HCT116 (cell line): Measurements from ENCODE around the gene ATG10. TPM values are rescaled to one million over a fixed set of nuclear protein-coding genes. Genes with fewer than 3 reads are reported as not detected.

ENCODE experiments used
- ATAC-seq: fragments of 200-7000 bp; cut with Tn5 transposase; 2 replicates; pipeline ENCODE4 v1.9.1; 2020; ENCODE audit warnings: mild to moderate bottlenecking, moderate library complexity
- BruUV-seq: library from RNA; stranded (reverse); fragments of 400-500 nt; replicated peaks from 2 replicates; lab custom pipeline; 2021; lab: Mats Ljungman, UMichigan
- CTCF ChIA-PET: fragments of 300-600 bp; sonication (Branson Sonifier 250); formaldehyde crosslinking; loops from one replicate; lab custom pipeline; 2021; ENCODE audit warnings: antibody characterized with exemption; lab: Charles Lee
- POLR2A ChIA-PET: fragments of 300-600, 350-600 bp; sonication (Branson Sonifier 250); formaldehyde crosslinking; loops from one replicate; lab custom pipeline; 2021; ENCODE audit warnings: antibody characterized with exemption; lab: Charles Lee
- RAD21 ChIA-PET, 2 experiments: fragments of 300-600 bp; sonication (Branson Sonifier 250); formaldehyde crosslinking; loops; one replicate each; lab custom pipeline; 2023; ENCODE audit warnings: low total read pairs in 2 of 2; ENCODE audit not compliant: uncharacterized antibody in 2 of 2, unreplicated experiment in 2 of 2, low non-redundant PET in 1 of 2; lab: Charles Lee
- DNase-seq: peaks from one replicate; pipeline ENCODE4 v3.0.0-alpha.2; 2010; ENCODE audit warnings: low read depth, low spot score
- H2AFZ ChIP-seq: fragments of 200-600 bp; shearing (Covaris generic), sonication (generic); 2 replicates; pipeline ENCODE4 v1.6.1; 2017; ENCODE audit warnings: low read depth, mixed run types, mixed read lengths, antibody characterized with exemption, low read length; ENCODE audit not compliant: poor library complexity, severe bottlenecking
- H3K27ac ChIP-seq: 2 replicates; pipeline ENCODE4 v1.5.1; 2012; ENCODE audit warnings: low read depth, low read length
- H3K27me3 ChIP-seq: fragments of 200-600 bp; sonication (generic); 2 replicates; pipeline ENCODE4 v1.6.1; 2016; ENCODE audit warnings: mixed run types, low read length, mixed read lengths; ENCODE audit not compliant: insufficient read depth
- H3K36me3 ChIP-seq, 2 experiments: fragments of 200-500 bp in 1 of 2; fragments of 200-600 bp in 1 of 2; sonication (Bioruptor generic) in 1 of 2; sonication (generic) in 1 of 2; 2 replicates each; pipeline versions ENCODE4 v1.5.1 to v1.6.1; 2014 to 2016; ENCODE audit warnings: low read length in 2 of 2, inconsistent platforms in 1 of 2, mixed read lengths in 1 of 2, mixed run types in 1 of 2; ENCODE audit not compliant: insufficient read depth in 2 of 2, control insufficient read depth in 1 of 2
- H3K4me1 ChIP-seq, 2 experiments: fragments of 200-600 bp in 1 of 2; sonication (generic) in 1 of 2; 2 replicates each; pipeline versions ENCODE4 v1.5.1 to v1.6.1; 2012 to 2017; ENCODE audit warnings: low read length in 2 of 2, inconsistent platforms in 1 of 2, mild to moderate bottlenecking in 1 of 2, mixed read lengths in 1 of 2, mixed run types in 1 of 2, moderate library complexity in 1 of 2; ENCODE audit not compliant: insufficient read depth in 2 of 2, control insufficient read depth in 1 of 2
- H3K4me2 ChIP-seq: fragments of 200-600 bp; sonication (generic); 2 replicates; pipeline ENCODE4 v1.6.1; 2017; ENCODE audit warnings: mixed run types, low read length, mixed read lengths
- H3K4me3 ChIP-seq, 2 experiments: fragments of 200-600 bp in 1 of 2; sonication (generic) in 1 of 2; replicated peaks in 1 of 2; 2 replicates each; pipeline ENCODE4 v1.5.1; 2011 to 2016; ENCODE audit warnings: low read length in 2 of 2, control low read depth in 1 of 2, low read depth in 1 of 2, mild to moderate bottlenecking in 1 of 2, mixed read lengths in 1 of 2, mixed run types in 1 of 2
- H3K79me2 ChIP-seq: fragments of 200-600 bp; sonication (generic); 2 replicates; pipeline ENCODE4 v1.6.1; 2017; ENCODE audit warnings: mild to moderate bottlenecking, mixed run types, low read length, moderate library complexity, mixed read lengths; ENCODE audit not compliant: insufficient read depth
- H3K9ac ChIP-seq: fragments of 200-600 bp; sonication (generic); 2 replicates; pipeline ENCODE4 v1.6.1; 2016; ENCODE audit warnings: low read length, mixed read lengths
- H3K9me2 ChIP-seq: fragments of 200-600 bp; sonication (generic), shearing (Covaris generic); 2 replicates; pipeline ENCODE4 v1.6.1; 2017; ENCODE audit warnings: mixed run types, mild to moderate bottlenecking, moderate library complexity; ENCODE audit not compliant: insufficient read depth
- H3K9me3 ChIP-seq, 2 experiments: fragments of 200-500 bp in 1 of 2; fragments of 200-600 bp in 1 of 2; sonication (Bioruptor generic) in 1 of 2; sonication (generic) in 1 of 2; 2 replicates each; pipeline ENCODE4 v1.6.1; 2014 to 2017; ENCODE audit warnings: low read length in 2 of 2, mixed read lengths in 2 of 2, inconsistent platforms in 1 of 2, low read depth in 1 of 2, mild to moderate bottlenecking in 1 of 2, mixed run types in 1 of 2, moderate library complexity in 1 of 2; ENCODE audit not compliant: control insufficient read depth in 1 of 2, insufficient read depth in 1 of 2
- H4K20me1 ChIP-seq: fragments of 200-600 bp; sonication (generic), shearing (Covaris generic); 2 replicates; pipeline ENCODE4 v1.6.1; 2017; ENCODE audit warnings: mixed run types, mild to moderate bottlenecking, moderate library complexity; ENCODE audit not compliant: insufficient read depth
- CBX3 ChIP-seq: IDR thresholded peaks from 2 replicates; pipeline ENCODE4 v1.6.1; 2012; ENCODE audit warnings: low read depth
- CTCF ChIP-seq, 3 experiments: fragments of 200-600 bp in 1 of 3; sonication (generic) in 1 of 3; IDR thresholded peaks in 2 of 3; conservative IDR thresholded peaks in 1 of 3; 2 replicates each; pipeline ENCODE4 v1.5.1; 2012 to 2017; ENCODE audit warnings: low read depth in 2 of 3, low read length in 2 of 3, antibody characterized with exemption in 1 of 3, borderline replicate concordance in 1 of 3, control low read depth in 1 of 3, mild to moderate bottlenecking in 1 of 3, mixed read lengths in 1 of 3, mixed run types in 1 of 3, moderate library complexity in 1 of 3; ENCODE audit not compliant: insufficient read depth in 1 of 3
- ELF1 ChIP-seq: IDR thresholded peaks from 2 replicates; pipeline ENCODE4 v1.6.1; 2012; ENCODE audit warnings: low read depth, borderline replicate concordance
- EZH2phosphoT487 ChIP-seq: fragments of 200-600 bp; IDR thresholded peaks from 2 replicates; pipeline ENCODE4 v1.6.1; 2018; ENCODE audit warnings: antibody characterized with exemption, borderline replicate concordance
- JUND ChIP-seq: IDR thresholded peaks from 2 replicates; pipeline ENCODE4 v1.6.1; 2012
- POLR2A ChIP-seq: IDR thresholded peaks from 2 replicates; pipeline ENCODE4 v1.7.0; 2011; ENCODE audit warnings: borderline replicate concordance; ENCODE audit not compliant: insufficient read depth, insufficient read length; ENCODE audit errors: extremely low read depth
- POLR2AphosphoS5 ChIP-seq: IDR thresholded peaks from 2 replicates; pipeline ENCODE4 v1.6.1; 2011; ENCODE audit warnings: mild to moderate bottlenecking, low read depth, low read length, moderate library complexity
- RAD21 ChIP-seq: IDR thresholded peaks from 2 replicates; pipeline ENCODE4 v1.6.1; 2012; ENCODE audit warnings: low read depth, mild to moderate bottlenecking
- SP1 ChIP-seq: IDR thresholded peaks from 2 replicates; pipeline ENCODE4 v1.6.1; 2012; ENCODE audit warnings: low read depth
- SRF ChIP-seq: IDR thresholded peaks from 2 replicates; pipeline ENCODE4 v1.6.1; 2012; ENCODE audit warnings: low read depth
- ZFX ChIP-seq: fragments of 450-650 bp; IDR thresholded peaks from 2 replicates; pipeline ENCODE4 v1.6.1; 2017
- intact Hi-C: fragments of 100-400 bp; cut with micrococcal nuclease; formaldehyde crosslinking; loops from 2 replicates; pipeline ENCODE4 v1.10.0; 2022
- total RNA-seq: library from RNA; stranded (reverse); gene quantifications from one replicate; pipeline ENCODE4 v1.2.1, GENCODE V29; 2021; ENCODE audit not compliant: unreplicated experiment
- TF ChIP-seq, protein P1 (sequence below): IDR thresholded peaks from 2 replicates; pipeline ENCODE4 v1.6.1; 2012
- TF ChIP-seq, protein P2 (sequence below): IDR thresholded peaks from 2 replicates; pipeline ENCODE4 v1.6.1; 2011; ENCODE audit warnings: mild to moderate bottlenecking, low read length, moderate library complexity; ENCODE audit not compliant: insufficient replicate concordance; ENCODE audit errors: extremely low read depth
- TF ChIP-seq, protein P3 (sequence below): IDR thresholded peaks from 2 replicates; pipeline ENCODE4 v1.6.1; 2012

Gene ATG10
- total RNA-seq, 1 experiment from 2014 or later, result 9.4 TPM

DNA sequence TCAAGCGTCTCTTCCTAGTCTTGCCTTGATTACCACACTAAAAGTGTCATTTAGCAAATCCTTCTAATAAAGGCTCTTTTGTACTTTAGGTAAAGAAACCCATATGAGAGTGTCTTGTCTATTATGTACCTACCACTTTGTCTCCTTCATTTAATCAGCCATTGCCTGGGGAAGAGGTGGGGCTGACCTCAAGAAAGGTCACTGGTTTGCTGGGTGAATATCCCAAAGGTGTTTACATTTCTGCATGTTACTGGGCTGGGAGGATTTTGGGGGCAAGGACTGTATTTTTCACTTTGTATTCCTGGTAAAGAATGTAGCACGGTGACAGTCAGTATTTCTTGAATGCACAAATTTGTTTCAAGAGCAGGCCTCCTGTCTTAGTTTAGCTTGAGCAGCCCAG, 318.2 kb downstream of the ATG10 start:
- POLR2A ChIA-PET, result no interaction called here
- DNase-seq (no peak), ATAC-seq (no peak)
- no peak overlapping the region for H3K4me3 ChIP-seq
- peaks cover 11% of the 10 kb centered on the region for H3K79me2 ChIP-seq
- intact Hi-C loops, result no loop called here
- H3K9me2 ChIP-seq, result no peaks in the 10 kb centered on the region
- CTCF ChIA-PET, result no interaction called here
- no peak overlapping the region for H3K27ac ChIP-seq
- BruUV-seq, result no TSS peak
- no peak overlapping the region for H3K4me2 ChIP-seq
- no peaks in the 10 kb centered on the region for H3K27me3 ChIP-seq
- H2AFZ ChIP-seq, result no peak overlapping the region
- H3K9ac ChIP-seq, result no peak overlapping the region
- RAD21 ChIA-PET, result no interaction called here
- no peaks in the 10 kb centered on the region for H3K36me3 ChIP-seq
- no peaks in the 10 kb centered on the region for H3K4me1 ChIP-seq
- H4K20me1 ChIP-seq, result no peaks in the 10 kb centered on the region
- no peaks in the 10 kb centered on the region for H3K9me3 ChIP-seq
- TF ChIP-seq, protein P1, sequence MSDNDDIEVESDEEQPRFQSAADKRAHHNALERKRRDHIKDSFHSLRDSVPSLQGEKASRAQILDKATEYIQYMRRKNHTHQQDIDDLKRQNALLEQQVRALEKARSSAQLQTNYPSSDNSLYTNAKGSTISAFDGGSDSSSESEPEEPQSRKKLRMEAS, result no peak
- TF ChIP-seq POLR2AphosphoS5 (no peak), SP1 (no peak), ELF1 (no peak)
- TF ChIP-seq, all 23 proteins: peak for 0

- TF ChIP-seq SRF (no peak), CTCF (IDR thresholded peaks at IDR 0.05 in 2 of 3, conservative IDR thresholded peaks at IDR 0.05 in 1 of 3; ENCODE audit: borderline replicate concordance in 1 of 3, insufficient read depth in 1 of 3, low read depth in 2 of 3, low read length in 2 of 3) (no peak), POLR2A (no peak), ELF1 (no peak), ZFX (no peak), POLR2AphosphoS5 (no peak), RAD21 (no peak), CBX3 (no peak), JUND (no peak), SP1 (no peak), EZH2phosphoT487 (no peak)
- TF ChIP-seq, protein P1, result no peak
- TF ChIP-seq, protein P2, sequence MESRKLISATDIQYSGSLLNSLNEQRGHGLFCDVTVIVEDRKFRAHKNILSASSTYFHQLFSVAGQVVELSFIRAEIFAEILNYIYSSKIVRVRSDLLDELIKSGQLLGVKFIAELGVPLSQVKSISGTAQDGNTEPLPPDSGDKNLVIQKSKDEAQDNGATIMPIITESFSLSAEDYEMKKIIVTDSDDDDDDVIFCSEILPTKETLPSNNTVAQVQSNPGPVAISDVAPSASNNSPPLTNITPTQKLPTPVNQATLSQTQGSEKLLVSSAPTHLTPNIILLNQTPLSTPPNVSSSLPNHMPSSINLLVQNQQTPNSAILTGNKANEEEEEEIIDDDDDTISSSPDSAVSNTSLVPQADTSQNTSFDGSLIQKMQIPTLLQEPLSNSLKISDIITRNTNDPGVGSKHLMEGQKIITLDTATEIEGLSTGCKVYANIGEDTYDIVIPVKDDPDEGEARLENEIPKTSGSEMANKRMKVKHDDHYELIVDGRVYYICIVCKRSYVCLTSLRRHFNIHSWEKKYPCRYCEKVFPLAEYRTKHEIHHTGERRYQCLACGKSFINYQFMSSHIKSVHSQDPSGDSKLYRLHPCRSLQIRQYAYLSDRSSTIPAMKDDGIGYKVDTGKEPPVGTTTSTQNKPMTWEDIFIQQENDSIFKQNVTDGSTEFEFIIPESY, result no peak
- TF ChIP-seq, protein P3, sequence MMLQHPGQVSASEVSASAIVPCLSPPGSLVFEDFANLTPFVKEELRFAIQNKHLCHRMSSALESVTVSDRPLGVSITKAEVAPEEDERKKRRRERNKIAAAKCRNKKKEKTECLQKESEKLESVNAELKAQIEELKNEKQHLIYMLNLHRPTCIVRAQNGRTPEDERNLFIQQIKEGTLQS, result no peak
- ATAC-seq, result no peak
- Histone ChIP-seq H4K20me1 (no peaks in the 10 kb centered on the region), H3K27me3 (no peaks in the 10 kb centered on the region), H3K27ac (no peak overlapping the region), H3K9me2 (no peaks in the 10 kb centered on the region), H3K36me3 (no peaks in the 10 kb centered on the region), H3K9ac (no peak overlapping the region), H3K9me3 (no peaks in the 10 kb centered on the region), H3K4me1 (no peaks in the 10 kb centered on the region), H3K4me2 (no peak overlapping the region), H3K79me2 (peaks cover 11% of the 10 kb centered on the region), H2AFZ (no peak overlapping the region), H3K4me3 (no peak overlapping the region)
- ChIA-PET RAD21 (no interaction called here), CTCF (no interaction called here), POLR2A (no interaction called here)
- intact Hi-C loops, result no loop called here
- DNase-seq, result no peak
- BruUV-seq, result no TSS peak
Measured at GRCh38 chr5:82290908-82291307, 319.1 kb downstream of the ATG10 start.
